RPMI7951 (cell line): ENCODE results near the gene OSMR. TPM values are rescaled to one million over a fixed set of nuclear protein-coding genes. Genes with fewer than 3 reads are reported as not detected.

ENCODE experiments used
- DNase-seq: peaks from one replicate; pipeline ENCODE4 v3.0.0-alpha.2; 2012; ENCODE audit warnings: low read depth
- total RNA-seq: library from RNA; depleted of rRNA; stranded (reverse); fragments of >200 nt; shearing (Covaris generic); gene quantifications from 2 replicates; pipeline ENCODE4 v1.2.3, GENCODE V29; 2014; rRNA removed

OSMR gene
- total RNA-seq, result 21.2 and 22.5 TPM in 2 replicates

- peak; percentile 97 for DNase-seq
These were observed at the start of gene OSMR for GRCh38 chr5:38845526-38846378. Gene OSMR (plus strand): TSS chr5:38846012. CDS start chr5:38869045, 23,033 bp downstream.

DNA sequence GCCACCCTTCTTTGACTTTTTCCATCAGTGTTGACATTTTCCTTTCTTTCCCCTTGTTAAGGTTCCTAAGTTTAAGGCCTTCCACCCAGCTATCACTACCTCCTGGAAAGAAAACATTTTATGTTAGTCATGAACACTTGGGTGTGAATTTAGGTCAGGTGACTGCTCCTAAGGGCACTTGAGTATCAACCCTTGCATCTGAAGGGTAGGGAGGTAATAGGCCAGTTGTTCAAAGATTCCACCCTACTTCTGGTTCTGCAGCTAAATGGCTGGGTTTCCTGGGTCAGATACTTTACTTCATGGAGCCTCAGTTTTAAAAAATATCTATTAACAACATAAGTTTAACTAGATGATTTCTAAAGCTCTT, 49.1 kb upstream of the OSMR start:
- no peak for DNase-seq

DNA sequence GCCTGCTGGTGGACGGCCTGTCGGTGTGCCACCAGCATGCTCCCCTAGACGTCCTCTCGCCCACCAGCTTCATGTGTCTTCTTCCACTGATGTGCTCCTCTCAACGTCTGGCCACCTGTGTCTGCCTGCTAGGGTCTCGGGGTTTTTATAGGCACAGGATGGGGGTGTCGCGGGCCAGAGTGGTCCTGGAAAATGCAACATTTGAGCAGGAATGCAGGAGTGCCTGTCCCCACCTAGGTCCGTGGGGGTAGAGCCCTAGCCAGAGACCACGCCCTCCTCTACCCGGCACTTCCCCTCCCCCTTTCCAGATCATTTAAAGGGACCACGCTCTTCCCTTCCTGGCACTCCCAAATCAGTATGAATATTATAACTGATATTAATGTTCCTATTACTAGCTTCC, 48.0 kb upstream of the OSMR start:
- DNase-seq, result no peak

DNA sequence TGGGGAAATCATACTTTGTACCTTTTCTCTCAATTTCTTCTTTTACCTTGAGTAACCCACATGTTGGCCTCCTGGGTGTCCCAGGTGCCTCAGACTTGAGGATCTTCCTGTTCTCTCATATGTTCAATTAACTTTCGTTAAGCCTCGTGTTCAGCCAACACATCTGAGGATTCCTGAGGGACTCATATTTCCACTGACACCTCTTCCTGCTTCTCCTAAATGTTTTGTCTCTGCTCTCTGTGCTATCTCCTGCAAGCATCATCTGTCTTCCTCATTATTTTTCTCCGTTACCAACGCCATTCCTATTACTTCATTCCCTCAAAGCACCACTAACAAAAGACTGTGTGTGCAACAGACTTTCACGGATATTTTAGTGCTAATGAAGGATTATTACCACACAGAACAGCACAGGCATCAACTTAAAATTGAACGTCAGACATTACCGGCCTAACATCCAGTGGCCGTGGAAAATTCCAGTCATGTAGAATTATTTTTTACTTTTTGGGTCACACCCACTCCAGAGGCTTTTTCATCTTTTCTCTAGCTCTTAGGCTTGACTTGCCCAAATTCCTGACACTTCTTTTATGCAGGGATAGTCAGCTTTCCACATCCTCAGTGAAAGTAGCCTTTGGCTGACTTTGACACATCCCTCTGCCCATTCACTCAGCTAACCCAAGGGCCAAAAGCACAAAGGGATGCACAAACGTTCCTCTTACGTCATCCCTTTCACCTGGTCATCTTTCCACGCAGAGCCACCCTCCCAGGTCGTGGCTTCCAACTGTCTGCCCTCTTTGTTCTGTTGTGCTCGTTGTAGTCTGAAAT, 46.0 kb upstream of the OSMR start:
- no peak for DNase-seq

- no peak for DNase-seq
These were observed 45.3 kb upstream of the OSMR start for GRCh38 chr5:38800515-38800914.

GRCh38 chr5:38802125-38802524, 43.7 kb upstream of the OSMR start:
- no peak for DNase-seq

GRCh38 chr5:38803246-38803645, 42.6 kb upstream of the OSMR start:
- no peak for DNase-seq

DNA sequence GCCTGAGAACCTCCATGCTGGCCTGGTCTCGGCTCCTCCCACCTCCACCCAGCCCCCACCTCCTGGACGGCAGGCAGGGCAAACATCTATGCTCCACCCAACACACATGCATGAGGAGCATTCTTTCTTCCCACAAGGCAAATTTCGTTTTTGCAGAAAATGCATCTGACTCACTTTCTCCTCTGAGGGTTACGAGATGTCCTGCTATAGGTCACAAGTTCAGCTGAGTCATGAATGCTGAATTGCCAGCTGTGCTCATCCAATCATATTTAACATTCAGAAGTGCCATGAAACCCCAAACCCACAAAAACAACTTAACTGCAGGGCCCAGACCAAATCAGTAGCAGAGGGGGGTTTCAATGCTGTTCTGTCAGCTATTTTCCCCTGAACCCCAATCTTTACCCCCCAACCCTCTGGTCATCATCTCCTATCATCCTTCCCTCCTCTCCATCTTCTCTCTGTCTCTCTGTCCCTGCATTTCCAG, 39.0 kb upstream of the OSMR start:
- peak; percentile 96 for DNase-seq

GRCh38 chr5:38807570-38808483, 38.0 kb upstream of the OSMR start:
- DNase-seq, result peak; percentile 52

DNA sequence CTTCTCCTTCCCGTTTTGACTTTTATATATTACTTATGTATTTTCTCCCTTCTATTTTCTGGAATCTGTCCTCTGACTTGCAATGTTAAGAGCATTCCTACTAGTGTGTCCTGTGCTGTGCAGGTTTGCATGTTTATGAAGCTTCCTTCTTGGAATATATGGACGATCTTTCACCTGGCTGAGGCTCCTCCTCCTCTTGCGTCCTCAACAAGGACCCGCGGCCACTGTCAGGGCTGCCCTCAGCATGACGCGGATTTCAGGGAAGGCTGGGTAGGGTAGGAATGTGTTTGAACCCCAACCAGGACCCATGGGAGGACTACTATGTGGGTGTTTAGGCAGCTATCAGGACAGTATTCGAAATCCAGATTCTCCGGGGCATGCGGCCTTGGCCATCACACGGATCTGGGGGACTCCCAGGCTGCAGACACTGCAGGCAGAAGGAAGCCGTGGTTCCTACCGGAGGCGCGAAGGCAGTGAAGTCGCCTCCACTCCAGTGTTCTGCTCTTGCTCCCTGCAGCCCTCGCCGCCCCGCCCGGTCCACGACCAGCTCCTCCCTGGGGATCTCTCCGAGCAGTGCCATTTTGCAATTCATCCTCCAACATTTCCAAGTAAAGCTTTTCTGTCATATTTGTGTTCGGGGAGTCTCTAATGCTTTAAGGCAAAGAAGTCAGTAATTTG, 37.0 kb upstream of the OSMR start:
- DNase-seq, result no peak

DNA sequence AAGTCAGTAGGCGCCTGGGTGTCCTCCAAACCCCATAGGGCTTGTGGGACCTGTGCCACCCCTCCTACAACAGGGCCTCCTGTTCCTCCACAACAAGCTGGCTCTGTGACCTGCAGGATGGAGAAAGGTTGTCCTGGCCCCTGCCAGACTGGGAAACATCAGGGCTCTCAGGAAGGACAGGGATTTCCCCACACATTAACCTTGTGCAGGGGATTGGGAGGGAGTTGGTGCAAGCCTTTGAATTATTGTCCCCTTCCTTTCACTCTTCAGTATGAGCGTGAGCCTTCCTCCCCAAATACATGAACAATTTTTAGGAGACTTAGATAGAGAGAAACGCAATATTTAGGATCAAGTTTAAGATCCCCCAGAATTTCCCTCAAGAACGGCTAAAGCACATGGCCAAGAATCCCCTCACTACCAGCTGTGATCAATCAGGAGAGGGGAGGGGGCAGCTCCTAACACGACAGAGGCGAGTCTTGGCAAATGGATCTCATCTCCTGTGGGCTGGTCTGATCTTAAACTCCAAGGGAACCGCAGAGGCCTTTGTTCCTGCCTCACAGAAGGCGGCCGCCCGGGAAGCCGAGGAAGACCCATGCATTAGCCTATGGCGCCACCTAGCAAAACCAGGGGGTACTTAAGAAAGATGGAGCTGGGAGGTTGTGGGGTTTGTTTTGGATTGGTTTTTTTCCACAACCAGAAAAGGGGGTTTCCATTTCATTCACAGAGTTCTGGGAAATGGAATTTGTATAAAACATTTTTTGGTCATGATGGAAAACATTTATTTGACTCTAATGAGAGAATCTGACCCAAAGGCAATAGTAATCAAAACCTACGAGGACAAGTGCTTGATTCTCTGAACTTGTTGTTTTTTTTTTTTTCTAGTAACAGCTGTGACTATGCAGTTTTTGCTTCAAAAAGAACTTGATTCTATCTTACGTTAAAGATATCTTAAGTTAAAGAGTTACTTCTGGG, 36.1 kb upstream of the OSMR start:
- DNase-seq, result peak; percentile 76

GRCh38 chr5:38814879-38815278, 30.9 kb upstream of the OSMR start:
- no peak for DNase-seq

DNA sequence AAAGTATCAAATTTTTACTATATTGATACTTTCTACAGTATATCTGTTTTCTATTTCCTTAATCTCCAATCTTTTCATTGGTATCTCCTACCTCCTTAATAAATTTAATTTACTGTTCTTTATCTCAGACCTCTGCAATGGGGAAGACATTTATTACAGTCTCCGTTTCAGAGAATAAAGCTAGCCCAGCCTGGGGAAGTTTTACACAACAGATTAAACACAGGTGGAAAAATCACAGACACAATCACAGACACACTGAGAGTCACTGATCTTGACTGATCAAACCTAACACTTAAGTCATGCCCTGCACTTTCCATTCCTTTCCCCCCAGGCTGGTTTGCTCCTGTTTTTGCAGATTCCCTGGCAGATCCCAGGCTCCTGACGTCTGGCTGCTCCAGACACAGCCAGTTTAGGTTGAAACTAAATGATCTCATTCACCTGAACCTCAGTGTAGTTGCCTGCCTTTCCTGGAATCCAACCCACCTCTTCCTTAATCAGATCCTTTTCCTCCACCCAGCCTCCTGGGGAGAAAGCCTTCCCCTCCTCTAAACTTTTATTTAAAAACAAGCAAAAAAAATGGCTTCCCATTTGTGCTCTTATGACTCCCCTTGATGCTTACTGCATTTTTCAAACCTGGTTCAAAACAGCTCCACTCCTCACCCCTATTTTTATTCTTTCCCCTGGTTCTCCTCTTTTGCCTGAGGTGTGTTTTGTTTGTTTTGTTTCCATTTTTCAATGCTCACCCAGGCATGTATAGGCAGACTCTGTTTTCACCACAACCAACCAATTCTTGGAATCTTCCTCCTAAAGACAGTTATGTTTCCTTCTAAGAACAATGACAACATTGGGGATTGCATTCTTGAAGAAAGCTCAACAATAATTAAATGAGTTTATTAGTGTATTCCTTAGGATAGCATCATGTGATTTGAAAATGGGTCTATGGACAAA, 29.5 kb upstream of the OSMR start:
- no peak for DNase-seq

GRCh38 chr5:38821679-38822078, 24.1 kb upstream of the OSMR start:
- DNase-seq, result no peak

- no peak for DNase-seq
These were observed 22.3 kb upstream of the OSMR start for GRCh38 chr5:38823503-38823902.

- DNase-seq, result no peak
These were observed 21.0 kb upstream of the OSMR start for GRCh38 chr5:38824821-38825220.

GRCh38 chr5:38825494-38825893, 20.3 kb upstream of the OSMR start:
- DNase-seq, result no peak

GRCh38 chr5:38827525-38827924, 18.3 kb upstream of the OSMR start:
- peak; percentile 47 for DNase-seq
